SK-N-SH (cell line): ENCODE data around the gene H2BK1. TPM values are rescaled to one million over a fixed set of nuclear protein-coding genes. Genes with fewer than 3 reads are reported as not detected.

ENCODE experiments used
- CTCF ChIA-PET: fragments of 300-600, 350-600 bp; formaldehyde crosslinking; extraction: SDS; loops from one replicate; lab custom pipeline; 2021; lab: Yijun Ruan, JAX
- POLR2A ChIA-PET: fragments of 350-600 bp; sonication (Branson Sonifier 250); formaldehyde crosslinking; extraction: SDS; loops from one replicate; lab custom pipeline; 2020; ENCODE audit warnings: antibody characterized with exemption, inconsistent platforms; lab: Yijun Ruan, JAX
- DNase-seq: peaks from one replicate; pipeline ENCODE4 v3.0.0; 2012
- H2AFZ ChIP-seq: fragments of 200-600 bp; sonication (generic); 2 replicates; pipeline ENCODE4 v1.8.1; 2016; ENCODE audit warnings: antibody characterized with exemption, mild to moderate bottlenecking, low read depth
- H3F3A ChIP-seq: fragments of 200-600 bp; sonication (generic); replicated peaks from 2 replicates; pipeline ENCODE3; 2016; ENCODE audit warnings: antibody characterized with exemption, mild to moderate bottlenecking; ENCODE audit not compliant: insufficient read depth
- H3K27ac ChIP-seq, 2 experiments: fragments of 200-500 bp in 1 of 2; fragments of 200-600 bp in 1 of 2; sonication (Bioruptor generic) in 1 of 2; sonication (generic), shearing (Covaris generic) in 1 of 2; 2 replicates each; pipeline versions ENCODE4 v1.5.1 to v1.6.1; 2014 to 2016; ENCODE audit warnings: low read depth in 2 of 2, inconsistent platforms in 1 of 2, low read length in 1 of 2, mild to moderate bottlenecking in 1 of 2, mixed read lengths in 1 of 2
- H3K27me3 ChIP-seq: fragments of 200-600 bp; sonication (generic), shearing (Covaris generic); 2 replicates; pipeline ENCODE4 v1.6.1; 2016; ENCODE audit warnings: mixed run types; ENCODE audit not compliant: insufficient read depth
- H3K36me3 ChIP-seq, 2 experiments: fragments of 200-500 bp in 1 of 2; fragments of 200-600 bp in 1 of 2; sonication (Bioruptor generic) in 1 of 2; sonication (generic) in 1 of 2; replicated peaks in 1 of 2; 2 replicates each; pipeline versions ENCODE3 to v1.5.1; 2014 to 2016; ENCODE audit warnings: low read length in 1 of 2, mild to moderate bottlenecking in 1 of 2; ENCODE audit not compliant: insufficient read depth in 2 of 2, control insufficient read depth in 1 of 2
- H3K4me1 ChIP-seq, 2 experiments: fragments of 200-500 bp in 1 of 2; fragments of 200-600 bp in 1 of 2; sonication (Bioruptor generic) in 1 of 2; sonication (generic), shearing (Covaris generic) in 1 of 2; 2 replicates each; pipeline versions ENCODE4 v1.5.1 to v1.6.1; 2014 to 2016; ENCODE audit warnings: low read depth in 1 of 2, low read length in 1 of 2, mixed run types in 1 of 2; ENCODE audit not compliant: insufficient read depth in 2 of 2, control insufficient read depth in 1 of 2
- H3K4me2 ChIP-seq: fragments of 200-600 bp; sonication (generic), shearing (Covaris generic); 2 replicates; pipeline ENCODE4 v1.6.1; 2017; ENCODE audit warnings: mixed run types
- H3K4me3 ChIP-seq, 2 experiments: fragments of 200-500 bp in 1 of 2; fragments of 200-600 bp in 1 of 2; sonication (Bioruptor generic) in 1 of 2; sonication (generic), shearing (Covaris generic) in 1 of 2; 2 replicates each; pipeline versions ENCODE4 v1.5.1 to v1.8.1; 2014 to 2016; ENCODE audit warnings: low read depth in 2 of 2, inconsistent platforms in 1 of 2, low read length in 1 of 2, mild to moderate bottlenecking in 1 of 2, mixed read lengths in 1 of 2, moderate library complexity in 1 of 2
- H3K79me2 ChIP-seq: fragments of 200-600 bp; sonication (generic); 2 replicates; pipeline ENCODE4 v1.8.1; 2017; ENCODE audit warnings: mild to moderate bottlenecking; ENCODE audit not compliant: insufficient read depth
- H3K9ac ChIP-seq: fragments of 200-600 bp; sonication (generic); 2 replicates; pipeline ENCODE4 v1.6.1; 2017; ENCODE audit warnings: mixed run types
- H3K9me2 ChIP-seq: fragments of 200-600 bp; sonication (generic); 2 replicates; pipeline ENCODE4 v1.6.1; 2017; ENCODE audit warnings: mixed run types
- H3K9me3 ChIP-seq: fragments of 200-600 bp; sonication (generic); 2 replicates; pipeline ENCODE4 v1.6.1; 2017; ENCODE audit warnings: mixed run types, mild to moderate bottlenecking, moderate library complexity
- H4K20me1 ChIP-seq: fragments of 200-600 bp; sonication (generic); 2 replicates; pipeline ENCODE4 v1.6.1; 2017; ENCODE audit warnings: mild to moderate bottlenecking, mixed run types; ENCODE audit not compliant: insufficient read depth
- CHD2 ChIP-seq: fragments of 150-350 bp; IDR thresholded peaks from 2 replicates; pipeline ENCODE4 v1.6.1; 2018; ENCODE audit warnings: low read length; ENCODE audit not compliant: partially characterized antibody
- CTCF ChIP-seq: fragments of 200-600 bp; sonication (generic); IDR thresholded peaks from 2 replicates; pipeline ENCODE4 v1.6.1; 2017; ENCODE audit warnings: antibody characterized with exemption, mild to moderate bottlenecking, moderate library complexity
- ELF1 ChIP-seq: IDR thresholded peaks from 2 replicates; pipeline ENCODE4 v1.4.0; 2012
- EP300 ChIP-seq, 2 experiments: IDR thresholded peaks; 2 replicates each; pipeline versions ENCODE4 v1.4.0 to v1.6.1; 2012; ENCODE audit warnings: borderline replicate concordance in 1 of 2, low read depth in 1 of 2, low read length in 1 of 2
- GABPA ChIP-seq: IDR thresholded peaks from 2 replicates; pipeline ENCODE4 v1.4.0; 2012; ENCODE audit warnings: low read depth, mild to moderate bottlenecking
- GATA2 ChIP-seq: sonication (generic); formaldehyde crosslinking; IDR thresholded peaks from 2 replicates; pipeline ENCODE4 v1.5.0; 2020; ENCODE audit warnings: mild to moderate bottlenecking, missing genetic modification reagents
- JUND ChIP-seq: IDR thresholded peaks from 2 replicates; pipeline ENCODE4 v1.4.0; 2012
- MEF2A ChIP-seq: IDR thresholded peaks from 2 replicates; pipeline ENCODE4 v1.4.0; 2012; ENCODE audit warnings: low read depth, borderline replicate concordance
- NFIC ChIP-seq: IDR thresholded peaks from 2 replicates; pipeline ENCODE4 v1.4.0; 2012; ENCODE audit warnings: borderline replicate concordance
- NRF1 ChIP-seq: IDR thresholded peaks from 2 replicates; pipeline ENCODE4 v1.6.1; 2012; ENCODE audit warnings: low read depth, mild to moderate bottlenecking, low read length
- POLR2AphosphoS5 ChIP-seq: IDR thresholded peaks from 2 replicates; pipeline ENCODE4 v1.6.1; 2012; ENCODE audit warnings: low read depth, low read length
- RAD21 ChIP-seq: IDR thresholded peaks from 2 replicates; pipeline ENCODE4 v1.6.1; 2012; ENCODE audit warnings: mild to moderate bottlenecking, low read length
- RCOR1 ChIP-seq: fragments of 150-350 bp; IDR thresholded peaks from 2 replicates; pipeline ENCODE4 v1.6.1; 2017; ENCODE audit warnings: antibody characterized with exemption, low read length
- REST ChIP-seq: IDR thresholded peaks from 2 replicates; pipeline ENCODE4 v1.6.1; 2012; ENCODE audit warnings: mild to moderate bottlenecking, low read depth, low read length, moderate library complexity
- SIN3A ChIP-seq: IDR thresholded peaks from 2 replicates; pipeline ENCODE4 v1.6.1; 2012; ENCODE audit warnings: low read depth, mild to moderate bottlenecking, low read length, moderate library complexity, borderline replicate concordance
- SMC3 ChIP-seq: IDR thresholded peaks from 2 replicates; pipeline ENCODE4 v1.6.1; 2012; ENCODE audit warnings: low read depth, low read length, improper control_type of control experiment
- TCF12 ChIP-seq: IDR thresholded peaks from 2 replicates; pipeline ENCODE4 v1.4.0; 2012
- TEAD4 ChIP-seq: IDR thresholded peaks from 2 replicates; pipeline ENCODE4 v1.4.0; 2012; ENCODE audit warnings: mild to moderate bottlenecking, borderline replicate concordance; ENCODE audit not compliant: insufficient read depth
- USF1 ChIP-seq: IDR thresholded peaks from 2 replicates; pipeline ENCODE4 v1.4.0; 2012; ENCODE audit warnings: low read depth, borderline replicate concordance
- YY1 ChIP-seq: IDR thresholded peaks from 2 replicates; pipeline ENCODE4 v1.4.0; 2012; ENCODE audit warnings: low read depth, mild to moderate bottlenecking
- WGBS: methylation state at CpG from one replicate; pipeline ENCODE4 v1.1.6; 2017; ENCODE audit warnings: low lambda C conversion rate; 5-methylcytosine and 5-hydroxymethylcytosine counted together
- polyA plus RNA-seq, 3 experiments: library from polyadenylated mRNA; depleted of rRNA; stranded (reverse); fragments of >200 nt; gene quantifications; 2 replicates each; pipeline ENCODE4 v1.2.3, GENCODE V29; 2012
- TF ChIP-seq, protein P1 (sequence below): IDR thresholded peaks from 2 replicates; pipeline ENCODE4 v1.4.0; 2012; ENCODE audit warnings: low read depth
- TF ChIP-seq, protein P2 (sequence below): fragments of 150-350 bp; IDR thresholded peaks from 2 replicates; pipeline ENCODE4 v1.6.1; 2017; ENCODE audit warnings: antibody characterized with exemption, low read length, low read depth, borderline replicate concordance

H2BK1 gene
- polyA plus RNA-seq, 1 of the 3 experiments (the other 2 are of a cell fraction): not detected

DNA sequence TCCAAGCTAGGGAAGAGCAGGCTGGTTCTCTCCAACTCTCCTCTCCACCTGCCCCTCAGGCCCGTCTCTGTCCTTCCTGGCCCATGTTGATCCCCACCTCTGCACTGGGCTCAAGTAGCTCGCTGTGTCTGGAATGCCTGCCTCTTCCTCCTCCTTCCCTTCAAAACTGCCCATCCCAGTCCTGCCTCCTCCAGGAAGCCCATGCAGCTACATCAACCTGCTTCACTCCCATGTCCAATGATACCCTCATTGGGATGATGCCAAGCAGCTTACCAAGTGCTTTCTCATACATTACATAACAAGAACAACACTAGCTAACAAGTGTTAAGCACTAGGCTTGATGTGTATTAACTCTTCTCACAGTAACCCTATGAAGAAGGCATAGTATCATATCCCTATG lies 31.5 kb downstream of the H2BK1 start:
- Histone ChIP-seq H3K27ac (no peak overlapping the region), H3K9ac (no peak overlapping the region), H3K9me2 (no peaks in the 10 kb centered on the region), H3K9me3 (no peaks in the 10 kb centered on the region), H3K4me2 (no peak overlapping the region), H3F3A (no peaks in the 10 kb centered on the region), H3K27me3 (peaks cover 58% of the 10 kb centered on the region), H3K4me1 (no peaks in the 10 kb centered on the region), H3K4me3 (no peak overlapping the region), H3K36me3 (no peaks in the 10 kb centered on the region), H2AFZ (no peak overlapping the region), H3K79me2 (no peaks in the 10 kb centered on the region), H4K20me1 (no peaks in the 10 kb centered on the region)
- ChIA-PET POLR2A (interaction anchor here (1.0 kb wide), 1 partner anchor 38 kb away, joined by 4 read pairs; no protein-coding TSS in a partner anchor), CTCF (interaction anchor here (0.7 to 9.8 kb wide), 5 partner anchors 13 to 68 kb away, joined by 3 to 86 read pairs (median 10); partner anchors contain the start of gene GBX1)
- 43% methylated on average over 2 of the region's 2 CpGs for WGBS
- DNase-seq: no peak
- no peak for TF ChIP-seq SMC3
- no peak for TF ChIP-seq TEAD4
- TF ChIP-seq ELF1: no peak
- no peak for TF ChIP-seq JUND
- no peak for TF ChIP-seq SIN3A
- no peak for TF ChIP-seq MEF2A
- TF ChIP-seq POLR2AphosphoS5: no peak
- TF ChIP-seq CHD2: no peak
- TF ChIP-seq REST: no peak
- no peak for TF ChIP-seq NFIC
- no peak for TF ChIP-seq NRF1
- TF ChIP-seq EP300 (IDR thresholded peaks at IDR 0.05; ENCODE audit: borderline replicate concordance in 1 of 2, low read depth in 1 of 2, low read length in 1 of 2): no peak
- TF ChIP-seq GABPA: no peak
- TF ChIP-seq RAD21: no peak

DNA sequence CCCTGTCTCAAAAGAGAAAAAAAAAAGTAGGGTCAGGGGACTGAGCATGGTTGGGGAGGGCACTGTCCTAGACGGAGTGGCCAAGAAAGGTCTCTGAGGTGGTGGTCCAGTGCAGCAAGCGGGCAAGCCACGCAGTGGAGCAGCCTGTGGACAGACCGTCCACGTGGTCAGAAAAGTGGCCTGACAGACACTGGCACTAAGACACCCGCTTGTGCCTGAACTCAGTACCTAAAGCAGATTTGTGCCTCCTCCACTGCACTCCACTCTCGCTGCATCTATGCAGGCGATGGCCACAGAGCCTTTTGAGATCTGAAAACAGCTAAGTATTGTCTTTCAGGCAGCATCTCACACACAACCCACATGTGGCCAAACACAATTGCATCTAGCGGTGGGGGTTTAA lies 32.1 kb downstream of the H2BK1 start:
- Histone ChIP-seq H3K36me3 (no peaks in the 10 kb centered on the region), H2AFZ (no peak overlapping the region), H3K27me3 (peaks cover 61% of the 10 kb centered on the region), H3K9me2 (no peaks in the 10 kb centered on the region), H3K27ac (no peak overlapping the region), H3K9me3 (no peaks in the 10 kb centered on the region), H3K4me3 (no peak overlapping the region), H3F3A (no peaks in the 10 kb centered on the region), H4K20me1 (no peaks in the 10 kb centered on the region), H3K79me2 (no peaks in the 10 kb centered on the region), H3K4me2 (no peak overlapping the region), H3K4me1 (no peaks in the 10 kb centered on the region), H3K9ac (no peak overlapping the region)
- 74% methylated on average over 9 of the region's 9 CpGs for WGBS
- ChIA-PET POLR2A (no interaction called here), CTCF (interaction anchor here (1.2 to 9.8 kb wide), 4 partner anchors 12 to 67 kb away, joined by 3 to 86 read pairs (median 35); partner anchors contain the start of gene GBX1)
- DNase-seq: peak; percentile 29
- TF ChIP-seq, protein P1, sequence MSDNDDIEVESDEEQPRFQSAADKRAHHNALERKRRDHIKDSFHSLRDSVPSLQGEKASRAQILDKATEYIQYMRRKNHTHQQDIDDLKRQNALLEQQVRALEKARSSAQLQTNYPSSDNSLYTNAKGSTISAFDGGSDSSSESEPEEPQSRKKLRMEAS: no peak
- TF ChIP-seq, protein P2, sequence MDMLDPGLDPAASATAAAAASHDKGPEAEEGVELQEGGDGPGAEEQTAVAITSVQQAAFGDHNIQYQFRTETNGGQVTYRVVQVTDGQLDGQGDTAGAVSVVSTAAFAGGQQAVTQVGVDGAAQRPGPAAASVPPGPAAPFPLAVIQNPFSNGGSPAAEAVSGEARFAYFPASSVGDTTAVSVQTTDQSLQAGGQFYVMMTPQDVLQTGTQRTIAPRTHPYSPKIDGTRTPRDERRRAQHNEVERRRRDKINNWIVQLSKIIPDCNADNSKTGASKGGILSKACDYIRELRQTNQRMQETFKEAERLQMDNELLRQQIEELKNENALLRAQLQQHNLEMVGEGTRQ: no peak
- no peak for TF ChIP-seq USF1
- TF ChIP-seq GATA2 (CRISPR knock-in tag): no peak
- no peak for TF ChIP-seq CTCF
- TF ChIP-seq YY1: no peak
- TF ChIP-seq TCF12: no peak
- no peak for TF ChIP-seq RCOR1
